Measurements from ENCODE around the gene MDGA2.

GRCh38 chr14:47555333-47555732 lies 120.1 kb downstream of the MDGA2 start:
- TF ChIP-seq CTCF (IDR thresholded peaks at IDR 0.05), result no peak
- TF ChIP-seq PBX3 (IDR thresholded peaks at IDR 0.05), result no peak
- TF ChIP-seq RAD21 (IDR thresholded peaks at IDR 0.05; ENCODE audit: low read length), result no peak
- TF ChIP-seq EP300 (IDR thresholded peaks at IDR 0.05; ENCODE audit: borderline replicate concordance in 1 of 2, low read depth in 1 of 2, low read length in 1 of 2), result no peak
- TF ChIP-seq RFX5 (IDR thresholded peaks at IDR 0.05; ENCODE audit: low read length), result no peak
- TF ChIP-seq YY1 (IDR thresholded peaks at IDR 0.05; ENCODE audit: low read depth), result no peak
- no peak for TF ChIP-seq GABPA (IDR thresholded peaks at IDR 0.05; ENCODE audit: low read depth)
- TF ChIP-seq POLR2AphosphoS5 (IDR thresholded peaks at IDR 0.05; ENCODE audit: low read depth, low read length), result no peak
- TF ChIP-seq JUND (IDR thresholded peaks at IDR 0.05), result no peak

Data from SK-N-SH (cell line).